ENCODE data around the gene NR6A1. TPM values are rescaled to one million over a fixed set of nuclear protein-coding genes. Genes with fewer than 3 reads are reported as not detected.

NR6A1 gene
- total and polyA plus RNA-seq, 2 of the 8 experiments (the other 6 are each of a cell fraction or from before 2014, with no cell fraction given), result 93.2 to 237 TPM

DNA sequence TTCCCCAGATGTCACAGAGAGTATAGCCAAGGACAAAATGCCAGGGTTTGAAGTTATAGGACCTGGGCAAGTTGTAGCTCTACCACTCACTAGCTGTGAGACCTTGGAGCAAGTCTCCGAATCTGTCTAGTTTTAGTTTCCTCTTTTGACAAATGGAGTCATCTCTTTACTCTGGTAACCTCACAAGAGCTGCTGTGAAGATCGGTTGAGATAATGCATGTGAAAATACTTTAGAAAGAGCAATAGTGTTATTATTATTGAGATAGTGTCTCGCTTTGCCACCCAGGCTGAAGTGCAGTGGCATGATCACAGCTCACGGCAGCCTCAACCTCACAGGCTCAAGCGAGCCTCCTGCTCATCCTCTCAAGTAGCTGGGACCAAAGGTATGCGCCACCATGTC is 146.0 kb downstream of the NR6A1 start:
- FAIRE-seq (no peak), DNase-seq (ENCODE audit: low read depth in 1 of 2, low spot score in 2 of 2) (no peak)
- POLR2A ChIA-PET (ENCODE audit: partially characterized antibody), result no interaction called here
- Histone ChIP-seq H3K4me1 (replicated peaks in 1 of 4; ENCODE audit: control insufficient read depth in 3 of 4, insufficient read depth in 4 of 4, low read length in 3 of 4) (peaks cover 0 to 4% (median 0%) of the 10 kb centered on the region in 4 experiments; a peak in 2 of 7 replicates), H2BK20ac (ENCODE audit: low read length) (no peak overlapping the region), H3K18ac (ENCODE audit: extremely low read depth, low read length) (no peak overlapping the region), H2BK15ac (ENCODE audit: low read length) (no peak overlapping the region), H2BK5ac (ENCODE audit: low read depth, low read length) (no peak overlapping the region), H3K79me2 (ENCODE audit: control insufficient read depth in 1 of 2, insufficient read depth in 2 of 2, low read length in 2 of 2) (peaks cover 0 to 47% of the 10 kb centered on the region in 2 experiments; a peak in 2 of 4 replicates), H3K23me2 (ENCODE audit: low read depth, low read length) (no peaks in the 10 kb centered on the region), H2AFZ (ENCODE audit: low read length) (no peak overlapping the region), H3K4me2 (ENCODE audit: insufficient read depth in 1 of 2, low read depth in 2 of 2, low read length in 2 of 2) (no peak overlapping the region), H2AK5ac (ENCODE audit: low read depth, low read length) (no peak overlapping the region), H3K9ac (replicated peaks in 1 of 4; ENCODE audit: extremely low read depth in 1 of 4, low read depth in 3 of 4, low read length in 3 of 4) (no peak overlapping the region), H4K8ac (ENCODE audit: extremely low read depth, insufficient read depth, low read length) (no peak overlapping the region), H4K5ac (ENCODE audit: insufficient read length, low read depth, low read length) (no peak overlapping the region), H3K14ac (ENCODE audit: insufficient read length) (no peak overlapping the region), H3K4ac (replicated peaks; ENCODE audit: insufficient read length, low read depth, low read length) (no peak overlapping the region), H2BK12ac (ENCODE audit: low read depth, low read length) (no peak overlapping the region), H4K91ac (replicated peaks; ENCODE audit: insufficient read length, low read length) (no peak overlapping the region), H3K23ac (ENCODE audit: insufficient read length) (no peak overlapping the region), H3K79me1 (ENCODE audit: low read depth, low read length) (no peaks in the 10 kb centered on the region; the same call in 1 of the 2 replicates), H2BK120ac (replicated peaks; ENCODE audit: low read depth, low read length) (no peak overlapping the region), H3K27ac (ENCODE audit: low read depth, low read length) (no peak overlapping the region), H4K20me1 (replicated peaks in 1 of 2; ENCODE audit: control insufficient read depth in 1 of 2, insufficient read depth in 2 of 2, low read length in 2 of 2) (no peaks in the 10 kb centered on the region), H3K27me3 (replicated peaks in 1 of 4; ENCODE audit: control insufficient read depth in 3 of 4, extremely low read depth in 1 of 4, insufficient read depth in 3 of 4, low read length in 3 of 4) (no peaks in the 10 kb centered on the region), H3K9me3 (ENCODE audit: insufficient read depth in 2 of 2, low read depth in 1 of 2, low read length in 1 of 2) (no peaks in the 10 kb centered on the region), H3K36me3 (ENCODE audit: control insufficient read depth in 2 of 4, insufficient read depth in 4 of 4, low read length in 3 of 4) (no peaks in the 10 kb centered on the region; a peak in 1 of 8 replicates), H3K4me3 (ENCODE audit: extremely low read depth in 1 of 4, insufficient read depth in 2 of 4, low read depth in 3 of 4, low read length in 4 of 4) (no peak overlapping the region), H3K56ac (replicated peaks; ENCODE audit: insufficient read length, low read depth, low read length) (no peak overlapping the region)
- CTCF ChIA-PET (ENCODE audit: partially characterized antibody), result interaction anchor here (0.8 to 4.7 kb wide), 8 partner anchors 10 to 88 kb away, joined by 3 to 26 read pairs (median 5); no protein-coding TSS in a partner anchor
- 95% methylated on average over 6 of the region's 6 CpGs; no CpG with 5 or more reads in 1 of the 2 experiments for WGBS, 2 experiments (ENCODE audit: extremely low coverage in 1 of 2, insufficient coverage in 1 of 2, insufficient read length in 1 of 2, insufficient replicate concordance in 2 of 2, low coverage in 1 of 2, low lambda C conversion rate in 2 of 2, missing lambda C conversion rate in 1 of 2)
- TF ChIP-seq SAP30 (IDR thresholded peaks at IDR 0.05; ENCODE audit: insufficient read depth, insufficient replicate concordance, low read length) (no peak), ATF3 (IDR thresholded peaks at IDR 0.05; ENCODE audit: insufficient read depth, low read depth, low read length) (no peak), KDM1A (IDR thresholded peaks at IDR 0.05; ENCODE audit: borderline replicate concordance, low read length) (no peak), CEBPB (IDR thresholded peaks at IDR 0.05; ENCODE audit: low read depth, low read length) (no peak), SIX5 (IDR thresholded peaks at IDR 0.05; ENCODE audit: low read depth, low read length) (no peak), POLR2AphosphoS5 (IDR thresholded peaks at IDR 0.05; ENCODE audit: low read depth, low read length) (no peak), EGR1 (IDR thresholded peaks at IDR 0.05; ENCODE audit: borderline replicate concordance, low read depth, low read length) (no peak), RXRA (IDR thresholded peaks at IDR 0.05; ENCODE audit: insufficient read depth, low read depth, low read length) (no peak), SP2 (IDR thresholded peaks at IDR 0.05; ENCODE audit: low read length) (no peak), JUND (IDR thresholded peaks at IDR 0.05; ENCODE audit: low read length) (no peak), FOSL1 (IDR thresholded peaks at IDR 0.05; ENCODE audit: insufficient read depth, low read depth, low read length) (no peak), BACH1 (IDR thresholded peaks at IDR 0.05; ENCODE audit: low read length) (no peak), YY1 (IDR thresholded peaks at IDR 0.05; ENCODE audit: low read depth, low read length) (no peak)

All from H1 (cell line).